ENCODE data around the gene RACGAP1.
"Not testable (repeated sequence)": the region's sequence is repeated elsewhere in the genome, so short reads cannot be mapped to it uniquely, and the experiment has no call there.

Gene RACGAP1

DNA sequence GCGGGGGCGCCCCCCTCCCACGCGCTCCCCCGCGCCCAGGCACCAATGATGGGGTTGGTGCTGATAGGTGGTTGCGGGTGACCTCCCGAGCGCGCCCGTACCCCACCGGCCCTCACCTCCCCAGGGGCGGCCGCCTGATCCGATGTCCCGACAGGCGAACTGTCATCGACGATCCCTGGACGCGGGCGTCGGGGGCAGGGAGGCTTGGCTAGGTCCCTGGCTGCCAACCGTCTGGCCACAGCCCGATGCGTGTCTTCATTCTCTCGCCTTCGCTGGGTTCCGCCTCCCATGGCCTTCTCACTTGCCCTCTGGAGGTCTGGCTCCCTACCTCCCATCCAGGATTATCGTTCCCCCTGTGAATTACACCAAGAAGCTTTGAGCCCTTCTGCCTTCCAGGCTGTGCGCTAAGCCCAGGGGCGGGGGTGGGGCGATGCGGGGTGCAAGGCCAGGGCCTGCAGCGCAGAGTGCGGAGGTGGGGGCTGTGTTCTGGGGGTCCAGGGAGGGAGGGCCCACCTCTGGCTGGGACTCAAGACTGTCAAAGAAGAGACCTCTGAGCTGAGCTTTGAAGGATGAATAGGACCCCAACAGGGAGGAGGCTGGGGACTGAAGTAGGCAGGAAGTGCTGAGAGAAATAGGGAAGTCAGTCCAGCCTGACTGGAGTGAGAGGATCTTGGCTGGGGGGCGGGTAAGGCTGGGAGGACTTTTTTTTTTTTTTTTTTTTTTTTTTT is 7.7 kb upstream of the RACGAP1 start:
- DNase-seq (ENCODE audit: low read depth in 1 of 2, low spot score in 1 of 2) = peak; percentile 72 to 84
- Histone ChIP-seq H3K27me3 (ENCODE audit: insufficient read depth, poor library complexity, severe bottlenecking) (no peaks in the 10 kb centered on the region), H3K27ac (replicated peaks) (peak overlapping the region; percentile 82), H3K4me3 (replicated peaks; ENCODE audit: insufficient read depth, low read length) (peak overlapping the region; percentile 55)
- TF ChIP-seq GABPA (IDR thresholded peaks at IDR 0.05; ENCODE audit: low read depth) (no peak), POLR2AphosphoS5 (IDR thresholded peaks at IDR 0.05; ENCODE audit: low read depth) (peak; percentile 40), SPI1 (IDR thresholded peaks at IDR 0.05; ENCODE audit: borderline replicate concordance, low read depth) (peak; percentile 99)
- TF ChIP-seq, protein P1, sequence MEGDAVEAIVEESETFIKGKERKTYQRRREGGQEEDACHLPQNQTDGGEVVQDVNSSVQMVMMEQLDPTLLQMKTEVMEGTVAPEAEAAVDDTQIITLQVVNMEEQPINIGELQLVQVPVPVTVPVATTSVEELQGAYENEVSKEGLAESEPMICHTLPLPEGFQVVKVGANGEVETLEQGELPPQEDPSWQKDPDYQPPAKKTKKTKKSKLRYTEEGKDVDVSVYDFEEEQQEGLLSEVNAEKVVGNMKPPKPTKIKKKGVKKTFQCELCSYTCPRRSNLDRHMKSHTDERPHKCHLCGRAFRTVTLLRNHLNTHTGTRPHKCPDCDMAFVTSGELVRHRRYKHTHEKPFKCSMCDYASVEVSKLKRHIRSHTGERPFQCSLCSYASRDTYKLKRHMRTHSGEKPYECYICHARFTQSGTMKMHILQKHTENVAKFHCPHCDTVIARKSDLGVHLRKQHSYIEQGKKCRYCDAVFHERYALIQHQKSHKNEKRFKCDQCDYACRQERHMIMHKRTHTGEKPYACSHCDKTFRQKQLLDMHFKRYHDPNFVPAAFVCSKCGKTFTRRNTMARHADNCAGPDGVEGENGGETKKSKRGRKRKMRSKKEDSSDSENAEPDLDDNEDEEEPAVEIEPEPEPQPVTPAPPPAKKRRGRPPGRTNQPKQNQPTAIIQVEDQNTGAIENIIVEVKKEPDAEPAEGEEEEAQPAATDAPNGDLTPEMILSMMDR (IDR thresholded peaks at IDR 0.05; ENCODE audit: insufficient read depth, low read length) = no peak
- TF ChIP-seq, protein P2, sequence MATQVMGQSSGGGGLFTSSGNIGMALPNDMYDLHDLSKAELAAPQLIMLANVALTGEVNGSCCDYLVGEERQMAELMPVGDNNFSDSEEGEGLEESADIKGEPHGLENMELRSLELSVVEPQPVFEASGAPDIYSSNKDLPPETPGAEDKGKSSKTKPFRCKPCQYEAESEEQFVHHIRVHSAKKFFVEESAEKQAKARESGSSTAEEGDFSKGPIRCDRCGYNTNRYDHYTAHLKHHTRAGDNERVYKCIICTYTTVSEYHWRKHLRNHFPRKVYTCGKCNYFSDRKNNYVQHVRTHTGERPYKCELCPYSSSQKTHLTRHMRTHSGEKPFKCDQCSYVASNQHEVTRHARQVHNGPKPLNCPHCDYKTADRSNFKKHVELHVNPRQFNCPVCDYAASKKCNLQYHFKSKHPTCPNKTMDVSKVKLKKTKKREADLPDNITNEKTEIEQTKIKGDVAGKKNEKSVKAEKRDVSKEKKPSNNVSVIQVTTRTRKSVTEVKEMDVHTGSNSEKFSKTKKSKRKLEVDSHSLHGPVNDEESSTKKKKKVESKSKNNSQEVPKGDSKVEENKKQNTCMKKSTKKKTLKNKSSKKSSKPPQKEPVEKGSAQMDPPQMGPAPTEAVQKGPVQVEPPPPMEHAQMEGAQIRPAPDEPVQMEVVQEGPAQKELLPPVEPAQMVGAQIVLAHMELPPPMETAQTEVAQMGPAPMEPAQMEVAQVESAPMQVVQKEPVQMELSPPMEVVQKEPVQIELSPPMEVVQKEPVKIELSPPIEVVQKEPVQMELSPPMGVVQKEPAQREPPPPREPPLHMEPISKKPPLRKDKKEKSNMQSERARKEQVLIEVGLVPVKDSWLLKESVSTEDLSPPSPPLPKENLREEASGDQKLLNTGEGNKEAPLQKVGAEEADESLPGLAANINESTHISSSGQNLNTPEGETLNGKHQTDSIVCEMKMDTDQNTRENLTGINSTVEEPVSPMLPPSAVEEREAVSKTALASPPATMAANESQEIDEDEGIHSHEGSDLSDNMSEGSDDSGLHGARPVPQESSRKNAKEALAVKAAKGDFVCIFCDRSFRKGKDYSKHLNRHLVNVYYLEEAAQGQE (IDR thresholded peaks at IDR 0.05; ENCODE audit: insufficient replicate concordance, low read depth) = no peak

DNA sequence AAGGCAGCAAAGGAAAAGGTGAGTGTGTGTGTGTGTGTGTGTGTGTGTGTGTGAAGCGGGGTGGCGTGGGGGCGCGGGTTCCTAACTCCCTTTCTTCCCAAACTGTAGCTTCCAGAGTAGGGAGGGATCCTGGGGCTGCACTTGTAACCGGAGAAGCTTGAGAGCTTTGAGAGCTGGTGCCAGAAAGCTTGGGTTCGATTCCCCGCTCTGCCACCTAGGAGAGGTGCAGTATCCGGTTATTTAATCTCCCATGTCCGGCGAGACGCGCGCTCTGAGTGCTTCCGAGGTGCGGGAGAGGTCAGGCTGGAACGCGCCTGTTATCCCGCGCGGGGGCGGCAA is 7.2 kb upstream of the RACGAP1 start:
- H3K4me3 ChIP-seq (replicated peaks; ENCODE audit: insufficient read depth, low read length) = peak overlapping the region; percentile 55
- no peak for DNase-seq (ENCODE audit: low read depth in 1 of 2, low spot score in 1 of 2)
- TF ChIP-seq, protein P2 (IDR thresholded peaks at IDR 0.05; ENCODE audit: insufficient replicate concordance, low read depth) = no peak
- TF ChIP-seq GABPA (IDR thresholded peaks at IDR 0.05; ENCODE audit: low read depth) = no peak
- H3K27ac ChIP-seq (replicated peaks) = peak overlapping the region; percentile 82
- H3K27me3 ChIP-seq (ENCODE audit: insufficient read depth, poor library complexity, severe bottlenecking) = no peaks in the 10 kb centered on the region

DNA sequence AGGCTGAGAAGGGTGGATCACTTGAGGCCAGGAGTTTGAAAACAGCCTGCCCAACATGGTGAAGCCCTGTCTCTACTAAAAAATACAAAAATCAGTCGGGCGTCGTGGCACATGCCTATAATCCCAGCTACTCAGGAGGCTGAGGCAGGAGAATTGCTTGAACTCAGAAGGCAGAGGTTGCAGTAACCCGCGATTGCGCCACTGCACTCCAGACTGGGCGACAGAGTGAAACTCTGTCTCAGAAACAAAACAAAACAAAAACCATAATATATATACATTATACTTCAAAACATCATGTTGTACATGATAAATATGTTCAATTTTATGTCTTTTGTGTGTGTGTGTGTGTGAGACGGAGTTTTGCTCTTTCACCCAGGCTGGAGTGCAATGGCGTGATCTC is 5.2 kb upstream of the RACGAP1 start:
- peak in 1 of 2 experiments; percentile 49 for DNase-seq (ENCODE audit: low read depth in 1 of 2, low spot score in 1 of 2)
- not testable (repeated sequence) for H3K27ac ChIP-seq (replicated peaks); H3K4me3 ChIP-seq (replicated peaks; ENCODE audit: insufficient read depth, low read length); H3K27me3 ChIP-seq (ENCODE audit: insufficient read depth, poor library complexity, severe bottlenecking)

DNA sequence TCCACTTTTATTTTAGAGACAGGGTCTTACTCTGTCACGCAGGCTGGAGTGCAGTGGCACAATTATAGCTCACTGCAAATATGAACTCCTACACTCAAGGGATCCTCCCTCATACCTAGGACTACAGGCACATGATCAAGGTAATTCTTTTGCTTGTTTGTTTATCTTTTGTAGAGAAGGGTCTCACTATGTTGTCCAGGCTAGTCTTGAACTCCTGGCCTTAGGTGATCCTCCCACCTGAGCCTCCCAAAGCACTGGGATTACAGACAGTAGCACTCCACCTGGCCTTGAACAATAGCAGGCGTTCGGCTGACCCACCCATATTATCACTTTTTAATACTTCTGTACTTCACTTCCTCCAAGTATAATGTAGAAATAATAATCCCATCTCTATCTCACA is 1.4 kb upstream of the RACGAP1 start:
- DNase-seq (ENCODE audit: low read depth in 1 of 2, low spot score in 1 of 2) = no peak
- TF ChIP-seq, protein P1 (IDR thresholded peaks at IDR 0.05; ENCODE audit: insufficient read depth, low read length) = no peak
- no peak for TF ChIP-seq GABPA (IDR thresholded peaks at IDR 0.05; ENCODE audit: low read depth)
- TF ChIP-seq POLR2AphosphoS5 (IDR thresholded peaks at IDR 0.05; ENCODE audit: low read depth) = no peak
- TF ChIP-seq SPI1 (IDR thresholded peaks at IDR 0.05; ENCODE audit: borderline replicate concordance, low read depth) = no peak
- TF ChIP-seq, protein P2 (IDR thresholded peaks at IDR 0.05; ENCODE audit: insufficient replicate concordance, low read depth) = no peak
- no peak overlapping the region for H3K4me3 ChIP-seq (replicated peaks; ENCODE audit: insufficient read depth, low read length)
- no peaks in the 10 kb centered on the region for H3K27me3 ChIP-seq (ENCODE audit: insufficient read depth, poor library complexity, severe bottlenecking)
- no peak overlapping the region for H3K27ac ChIP-seq (replicated peaks)

Data from HL-60 (cell line).